Inflammatory macrophage treated with lipopolysaccharide for 1 hour (primary cell): Measurements from ENCODE around the gene NXPH2.
A peak's percentile ranks its signal among the peaks of the same experiment; 100 is the strongest.

Source experiments
- DNase-seq, 2 donors: peaks; one replicate each; pipeline ENCODE4 v3.0.0-alpha.2; 2020 to 2022

NXPH2 gene

GRCh38 chr2:138630164-138630563, 150.0 kb downstream of the NXPH2 start:
- no peak for DNase-seq

GRCh38 chr2:138626148-138626547, 154.0 kb downstream of the NXPH2 start:
- no peak for DNase-seq

- peak in 1 of 2 donors; percentile 9 for DNase-seq
Observed at GRCh38 chr2:138622613-138623012, 157.6 kb downstream of the NXPH2 start.

- DNase-seq, result no peak
Observed at GRCh38 chr2:138621139-138621538, 159.1 kb downstream of the NXPH2 start.

- DNase-seq, result no peak
Observed at GRCh38 chr2:138620431-138620830, 159.8 kb downstream of the NXPH2 start.
